ENCODE measurements around the gene TBL1X. TPM values are rescaled to one million over a fixed set of nuclear protein-coding genes. Genes with fewer than 3 reads are reported as not detected.

TBL1X gene
- total and polyA plus RNA-seq, 2 of the 13 experiments (the other 11 are each of a cell fraction or from before 2014, with no cell fraction given): 17.6 to 19.9 TPM

DNA sequence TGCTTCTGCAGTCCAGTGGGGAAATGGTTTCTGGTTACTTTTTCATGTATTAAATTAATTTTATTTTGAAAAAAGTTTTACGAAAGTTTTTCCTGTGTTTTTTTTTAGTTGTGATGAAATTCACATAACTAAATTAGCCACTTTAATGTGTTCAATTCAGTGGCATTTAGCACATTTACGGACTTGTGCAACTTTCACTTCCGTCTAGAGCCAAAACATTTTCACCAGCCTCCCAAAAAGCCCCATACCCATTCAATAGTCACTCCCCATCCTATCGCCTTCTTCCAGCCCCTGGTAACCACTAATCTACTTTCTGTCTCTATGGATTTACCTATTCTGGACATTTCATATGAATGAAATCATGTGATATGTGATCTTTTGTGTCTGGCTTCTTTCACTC, 22.8 kb upstream of the TBL1X start:
- ChIA-PET CTCF (ENCODE audit: low intra/inter-chr PET ratio, low total read pairs) (no interaction called here), POLR2A (no interaction called here)
- Histone ChIP-seq H3K9me3 (ENCODE audit: low read length) (no peaks in the 10 kb centered on the region), H2AFZ (ENCODE audit: low read length) (no peak overlapping the region), H3K9ac (ENCODE audit: insufficient read depth, low read depth, low read length) (no peak overlapping the region), H3K4me1 (ENCODE audit: insufficient read depth, low read length) (peaks cover 6% of the 10 kb centered on the region; the same call in 1 of the 2 replicates), H3K36me3 (replicated peaks in 1 of 2; ENCODE audit: control insufficient read depth in 1 of 2, insufficient read depth in 2 of 2, low read length in 2 of 2) (no peaks in the 10 kb centered on the region), H3K79me2 (ENCODE audit: insufficient read depth, low read length) (no peaks in the 10 kb centered on the region), H3K4me3 (replicated peaks in 1 of 3; ENCODE audit: insufficient read depth in 1 of 3, low read depth in 2 of 3, low read length in 3 of 3) (no peak overlapping the region), H3K4me2 (ENCODE audit: low read depth, low read length) (no peak overlapping the region), H3K27me3 (ENCODE audit: control insufficient read depth in 1 of 2, insufficient read depth in 2 of 2, low read length in 2 of 2) (no peaks in the 10 kb centered on the region), H4K20me1 (ENCODE audit: insufficient read depth, low read length) (no peaks in the 10 kb centered on the region), H3K27ac (ENCODE audit: extremely low read length, insufficient read depth, low read length) (no peak overlapping the region)
- TF ChIP-seq GTF3A (CRISPR knock-in tag; conservative IDR thresholded peaks at IDR 0.05) (no peak), ZNF121 (CRISPR knock-in tag; IDR thresholded peaks at IDR 0.05) (no peak), MYPOP (CRISPR knock-in tag; IDR thresholded peaks at IDR 0.05) (no peak), TFDP1 (CRISPR knock-in tag; IDR thresholded peaks at IDR 0.05; ENCODE audit: borderline replicate concordance) (no peak), ZFY (CRISPR knock-in tag; IDR thresholded peaks at IDR 0.05) (no peak), ZNF367 (CRISPR knock-in tag; IDR thresholded peaks at IDR 0.05; ENCODE audit: borderline replicate concordance) (no peak), TFE3 (CRISPR knock-in tag; IDR thresholded peaks at IDR 0.05) (no peak), ZSCAN29 (CRISPR knock-in tag; conservative IDR thresholded peaks at IDR 0.05) (no peak), ATM (IDR thresholded peaks at IDR 0.05; ENCODE audit: borderline replicate concordance) (no peak), NFE2 (CRISPR knock-in tag; IDR thresholded peaks at IDR 0.05) (no peak), ZNF605 (CRISPR knock-in tag; IDR thresholded peaks at IDR 0.05) (no peak)
- TF ChIP-seq, protein P1, sequence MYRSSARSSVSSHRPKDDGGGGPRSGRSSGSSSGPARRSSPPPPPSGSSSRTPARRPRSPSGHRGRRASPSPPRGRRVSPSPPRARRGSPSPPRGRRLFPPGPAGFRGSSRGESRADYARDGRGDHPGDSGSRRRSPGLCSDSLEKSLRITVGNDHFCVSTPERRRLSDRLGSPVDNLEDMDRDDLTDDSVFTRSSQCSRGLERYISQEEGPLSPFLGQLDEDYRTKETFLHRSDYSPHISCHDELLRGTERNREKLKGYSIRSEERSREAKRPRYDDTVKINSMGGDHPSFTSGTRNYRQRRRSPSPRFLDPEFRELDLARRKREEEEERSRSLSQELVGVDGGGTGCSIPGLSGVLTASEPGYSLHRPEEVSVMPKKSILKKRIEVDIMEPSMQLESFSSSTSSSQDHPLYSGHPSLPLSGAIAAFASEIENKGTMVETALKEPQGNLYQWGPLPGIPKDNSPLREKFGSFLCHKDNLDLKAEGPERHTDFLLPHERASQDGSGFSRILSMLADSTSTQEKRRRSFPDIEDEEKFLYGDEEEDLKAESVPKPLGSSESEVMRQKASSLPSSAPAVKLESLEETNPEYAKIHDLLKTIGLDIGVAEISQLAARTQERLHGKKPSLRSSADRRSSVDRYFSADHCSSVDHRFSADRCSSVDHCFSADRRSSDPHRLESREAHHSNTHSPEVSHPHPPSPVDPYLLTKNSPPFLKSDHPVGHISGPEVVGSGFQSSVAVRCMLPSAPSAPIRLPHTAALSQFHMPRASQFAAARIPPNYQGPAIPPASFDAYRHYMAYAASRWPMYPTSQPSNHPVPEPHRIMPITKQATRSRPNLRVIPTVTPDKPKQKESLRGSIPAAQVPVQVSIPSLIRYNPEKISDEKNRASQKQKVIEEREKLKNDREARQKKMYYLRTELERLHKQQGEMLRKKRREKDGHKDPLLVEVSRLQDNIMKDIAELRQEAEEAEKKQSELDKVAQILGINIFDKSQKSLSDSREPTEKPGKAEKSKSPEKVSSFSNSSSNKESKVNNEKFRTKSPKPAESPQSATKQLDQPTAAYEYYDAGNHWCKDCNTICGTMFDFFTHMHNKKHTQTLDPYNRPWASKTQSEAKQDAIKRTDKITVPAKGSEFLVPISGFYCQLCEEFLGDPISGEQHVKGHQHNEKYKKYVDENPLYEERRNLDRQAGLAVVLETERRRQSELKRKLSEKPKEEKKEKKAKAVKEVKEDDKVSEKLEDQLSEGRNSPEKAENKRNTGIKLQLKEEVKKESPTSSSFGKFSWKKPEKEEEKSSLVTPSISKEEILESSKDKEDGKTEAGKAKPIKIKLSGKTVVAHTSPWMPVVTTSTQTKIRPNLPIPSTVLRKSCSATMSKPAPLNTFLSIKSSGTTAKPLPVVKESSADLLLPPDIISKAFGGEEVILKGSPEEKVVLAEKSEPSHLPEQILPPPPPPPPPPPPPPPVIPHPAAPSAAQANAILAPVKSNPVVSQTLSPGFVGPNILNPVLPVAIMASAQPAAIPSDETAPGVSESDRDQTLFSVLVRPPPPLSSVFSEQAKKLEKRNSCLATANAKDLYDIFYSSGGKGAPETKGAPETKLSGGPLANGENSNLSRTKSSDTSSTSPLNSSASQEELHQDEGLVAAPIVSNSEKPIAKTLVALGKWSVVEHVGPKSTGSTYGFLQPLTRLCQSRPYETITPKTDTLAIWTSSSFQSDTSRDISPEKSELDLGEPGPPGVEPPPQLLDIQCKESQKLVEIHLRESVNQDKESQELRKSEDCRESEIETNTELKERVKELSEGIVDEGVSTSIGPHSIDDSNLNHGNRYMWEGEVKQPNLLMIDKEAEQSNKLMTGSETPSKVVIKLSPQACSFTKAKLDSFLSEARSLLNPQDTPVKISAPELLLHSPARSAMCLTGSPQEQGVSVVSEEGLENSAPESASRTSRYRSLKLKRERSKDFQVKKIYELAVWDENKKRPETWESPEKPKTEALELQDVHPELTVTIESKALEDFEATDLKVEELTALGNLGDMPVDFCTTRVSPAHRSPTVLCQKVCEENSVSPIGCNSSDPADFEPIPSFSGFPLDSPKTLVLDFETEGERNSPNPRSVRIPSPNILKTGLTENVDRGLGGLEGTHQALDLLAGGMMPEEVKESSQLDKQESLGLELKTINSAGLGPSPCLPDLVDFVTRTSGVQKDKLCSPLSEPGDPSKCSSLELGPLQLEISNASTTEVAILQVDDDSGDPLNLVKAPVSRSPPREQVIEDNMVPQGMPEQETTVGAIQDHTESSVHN (CRISPR knock-in tag; IDR thresholded peaks at IDR 0.05): no peak
- no TSS peak for BruUV-seq (replicated peaks)
- ATAC-seq (no peak), DNase-seq (ENCODE audit: low spot score) (no peak), FAIRE-seq (no peak)
- in situ Hi-C loops (cut with HindIII; ENCODE audit: extremely low pct_ligation_motif_present, low pct_unique_long_range_greater_than_20kb): no loop called here
- 25% methylated on average over 4 of the region's 4 CpGs for WGBS (ENCODE audit: low lambda C conversion rate)
- intact Hi-C loops (cut with micrococcal nuclease; ENCODE audit: unreplicated experiment): no loop called here
